Parathyroid adenoma (tissue), 2 donors: ENCODE measurements around the gene ZNF354C.

Experiments
- H2AFZ ChIP-seq: fragments of 300-600 bp; sonication (generic); one replicate; pipeline ENCODE4 v1.7.0; 2017; ENCODE audit warnings: antibody characterized with exemption, mild to moderate bottlenecking
- H3K27ac ChIP-seq: fragments of 300-600 bp; sonication (generic); one replicate; pipeline ENCODE4 v1.7.0; 2017
- H3K27me3 ChIP-seq: fragments of 300-600 bp; sonication (generic); one replicate; pipeline ENCODE4 v1.7.0; 2017; ENCODE audit warnings: low read length; ENCODE audit not compliant: control insufficient read depth, insufficient read depth
- H3K36me3 ChIP-seq: fragments of 300-600 bp; sonication (generic); one replicate; pipeline ENCODE4 v1.7.0; 2017; ENCODE audit warnings: low read length; ENCODE audit not compliant: control insufficient read depth, insufficient read depth
- H3K4me1 ChIP-seq: fragments of 300-600 bp; sonication (generic); one replicate; pipeline ENCODE4 v1.7.0; 2017; ENCODE audit warnings: control low read depth
- H3K4me2 ChIP-seq: fragments of 300-600 bp; sonication (generic); one replicate; pipeline ENCODE4 v1.7.0; 2017; ENCODE audit warnings: low read length
- H3K4me3 ChIP-seq: fragments of 300-600 bp; sonication (generic); one replicate; pipeline ENCODE4 v1.7.0; 2017; ENCODE audit warnings: low read depth, low read length
- H3K79me2 ChIP-seq: fragments of 300-600 bp; sonication (generic); one replicate; pipeline ENCODE4 v1.7.0; 2017; ENCODE audit warnings: control low read depth
- H3K9ac ChIP-seq: fragments of 300-600 bp; sonication (generic); one replicate; pipeline ENCODE4 v1.7.0; 2017; ENCODE audit warnings: mild to moderate bottlenecking
- H3K9me3 ChIP-seq: fragments of 300-600 bp; sonication (generic); one replicate; pipeline ENCODE4 v1.7.0; 2017; ENCODE audit warnings: low read length; ENCODE audit not compliant: control insufficient read depth
- CTCF ChIP-seq: fragments of 300-600 bp; sonication (generic); IDR thresholded peaks from one replicate; pipeline ENCODE4 v1.7.0; 2017; ENCODE audit warnings: antibody characterized with exemption, mild to moderate bottlenecking
- donor health status: primary hyperparathyroidism.

Gene ZNF354C

GRCh38 chr5:179118756-179119414 lies 58.7 kb downstream of the ZNF354C start:
- no peak overlapping the region for H3K4me3 ChIP-seq
- H3K4me1 ChIP-seq: no peaks in the 10 kb centered on the region
- H3K9ac ChIP-seq: no peak overlapping the region
- no peaks in the 10 kb centered on the region for H3K36me3 ChIP-seq
- no peak overlapping the region for H2AFZ ChIP-seq
- no peaks in the 10 kb centered on the region for H3K9me3 ChIP-seq
- no peaks in the 10 kb centered on the region for H3K79me2 ChIP-seq
- H3K27me3 ChIP-seq: no peaks in the 10 kb centered on the region
- H3K27ac ChIP-seq: no peak overlapping the region
- H3K4me2 ChIP-seq: no peak overlapping the region
- TF ChIP-seq CTCF: no peak

GRCh38 chr5:179119415-179120170 lies 59.4 kb downstream of the ZNF354C start:
- no peaks in the 10 kb centered on the region for H3K79me2 ChIP-seq
- no peak overlapping the region for H3K9ac ChIP-seq
- no peak overlapping the region for H3K4me2 ChIP-seq
- no peaks in the 10 kb centered on the region for H3K4me1 ChIP-seq
- H3K36me3 ChIP-seq: no peaks in the 10 kb centered on the region
- no peak for TF ChIP-seq CTCF
- no peak overlapping the region for H2AFZ ChIP-seq
- H3K27ac ChIP-seq: no peak overlapping the region
- H3K4me3 ChIP-seq: no peak overlapping the region
- no peaks in the 10 kb centered on the region for H3K9me3 ChIP-seq
- no peaks in the 10 kb centered on the region for H3K27me3 ChIP-seq

- Histone ChIP-seq H2AFZ (no peak overlapping the region), H3K27me3 (no peaks in the 10 kb centered on the region), H3K4me3 (no peak overlapping the region), H3K36me3 (no peaks in the 10 kb centered on the region), H3K79me2 (no peaks in the 10 kb centered on the region), H3K4me1 (no peaks in the 10 kb centered on the region), H3K9ac (no peak overlapping the region), H3K4me2 (no peak overlapping the region), H3K27ac (no peak overlapping the region), H3K9me3 (no peaks in the 10 kb centered on the region)
- TF ChIP-seq CTCF: no peak
These were observed 60.3 kb downstream of the ZNF354C start for GRCh38 chr5:179120421-179120861.

GRCh38 chr5:179120951-179121666 lies 60.9 kb downstream of the ZNF354C start:
- H3K27me3 ChIP-seq: no peaks in the 10 kb centered on the region
- H3K79me2 ChIP-seq: no peaks in the 10 kb centered on the region
- H3K9ac ChIP-seq: no peak overlapping the region
- H3K4me2 ChIP-seq: no peak overlapping the region
- no peak overlapping the region for H3K4me3 ChIP-seq
- no peak overlapping the region for H2AFZ ChIP-seq
- no peaks in the 10 kb centered on the region for H3K4me1 ChIP-seq
- H3K9me3 ChIP-seq: no peaks in the 10 kb centered on the region
- TF ChIP-seq CTCF: no peak
- H3K27ac ChIP-seq: no peak overlapping the region
- no peaks in the 10 kb centered on the region for H3K36me3 ChIP-seq
